Neuron (in vitro differentiated cells): ENCODE data around the gene KIF23.

ENCODE experiments used
- H2AFZ ChIP-seq: one replicate; pipeline ENCODE4 v1.6.1; 2013; ENCODE audit warnings: low read depth, mild to moderate bottlenecking, inconsistent platforms, low read length, moderate library complexity
- H3K27me3 ChIP-seq: one replicate; pipeline ENCODE4 v1.6.1; 2013; ENCODE audit warnings: low read length; ENCODE audit not compliant: insufficient read depth
- H3K36me3 ChIP-seq: one replicate; pipeline ENCODE4 v1.6.1; 2013; ENCODE audit warnings: low read length; ENCODE audit not compliant: insufficient read depth
- H3K4me1 ChIP-seq: one replicate; pipeline ENCODE4 v1.6.1; 2013; ENCODE audit warnings: low read length; ENCODE audit not compliant: insufficient read depth
- H3K4me3 ChIP-seq: 2 replicates; pipeline ENCODE4 v1.5.1; 2013; ENCODE audit warnings: mild to moderate bottlenecking, low read length, moderate library complexity
- H3K9me3 ChIP-seq: one replicate; pipeline ENCODE4 v1.6.1; 2013; ENCODE audit warnings: low read length

KIF23 gene

DNA sequence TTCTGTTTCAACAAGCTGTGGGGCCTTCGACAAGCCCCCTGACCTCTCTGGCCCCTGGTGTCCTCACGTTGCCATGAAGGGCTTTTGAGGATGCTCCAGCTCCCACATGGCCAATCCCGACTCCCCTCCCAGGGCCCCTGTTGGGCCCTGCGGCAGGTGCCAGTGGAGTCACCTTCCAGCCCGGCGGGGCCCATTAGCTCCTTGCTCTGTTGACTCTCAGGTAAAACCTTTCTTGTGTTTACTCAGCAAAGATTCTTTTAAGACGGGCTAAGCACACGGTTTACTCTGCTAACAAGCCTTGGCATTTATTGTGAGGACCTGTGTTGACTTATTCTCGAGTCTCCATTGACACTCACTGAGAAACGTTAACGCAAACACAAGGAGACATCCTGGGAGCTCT lies 53.5 kb downstream of the KIF23 start:
- Histone ChIP-seq H2AFZ (no peak overlapping the region), H3K4me3 (no peak overlapping the region), H3K4me1 (peaks cover 2% of the 10 kb centered on the region), H3K36me3 (no peaks in the 10 kb centered on the region), H3K9me3 (no peaks in the 10 kb centered on the region), H3K27me3 (peaks cover 8% of the 10 kb centered on the region)

DNA sequence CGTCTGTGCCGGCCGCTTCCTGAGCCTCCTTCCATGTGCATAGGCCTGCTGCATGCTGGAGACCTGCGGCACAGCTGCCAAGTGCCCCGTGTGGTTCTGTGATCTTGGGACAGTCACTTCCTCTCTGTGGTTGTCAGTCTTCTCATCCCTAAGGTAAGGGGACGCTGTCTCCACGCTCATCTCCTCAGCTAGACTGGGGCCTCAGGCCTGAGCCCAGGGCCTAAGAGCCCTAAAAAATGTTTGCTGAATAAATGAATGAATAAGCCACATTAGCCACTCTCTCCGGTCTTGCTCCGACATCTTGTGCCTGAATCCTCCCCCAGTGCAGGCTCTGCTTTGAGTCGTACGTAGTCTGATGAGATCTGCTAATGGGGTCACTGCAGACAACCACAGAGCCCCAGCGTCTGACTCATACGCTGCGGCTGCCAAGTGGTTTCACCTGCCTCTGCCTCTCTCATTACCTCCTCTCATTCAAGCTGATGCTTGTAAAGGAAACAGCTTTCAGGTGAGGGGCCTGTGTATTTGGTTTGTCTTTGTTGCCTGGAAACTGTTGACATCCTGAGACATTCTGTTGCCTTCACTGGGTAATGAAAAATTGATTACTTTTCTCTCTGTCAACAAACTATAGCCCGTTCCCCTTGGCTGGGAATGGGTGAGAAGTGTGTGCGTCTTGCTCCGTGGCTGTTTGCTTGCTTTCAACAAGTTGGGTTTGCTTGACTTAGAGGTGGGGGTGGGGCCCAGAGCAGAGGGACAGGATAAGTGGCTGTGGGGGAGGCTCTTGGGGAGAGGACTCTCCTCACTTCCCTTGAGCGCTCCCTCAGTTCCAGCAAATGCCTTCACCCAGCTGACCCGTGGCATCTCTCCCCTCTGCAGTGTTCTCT lies 54.3 kb downstream of the KIF23 start:
- H3K36me3 ChIP-seq: no peaks in the 10 kb centered on the region
- no peak overlapping the region for H3K4me3 ChIP-seq
- H3K4me1 ChIP-seq: no peaks in the 10 kb centered on the region
- peaks cover 8% of the 10 kb centered on the region for H3K27me3 ChIP-seq
- no peaks in the 10 kb centered on the region for H3K9me3 ChIP-seq
- H2AFZ ChIP-seq: no peak overlapping the region

DNA sequence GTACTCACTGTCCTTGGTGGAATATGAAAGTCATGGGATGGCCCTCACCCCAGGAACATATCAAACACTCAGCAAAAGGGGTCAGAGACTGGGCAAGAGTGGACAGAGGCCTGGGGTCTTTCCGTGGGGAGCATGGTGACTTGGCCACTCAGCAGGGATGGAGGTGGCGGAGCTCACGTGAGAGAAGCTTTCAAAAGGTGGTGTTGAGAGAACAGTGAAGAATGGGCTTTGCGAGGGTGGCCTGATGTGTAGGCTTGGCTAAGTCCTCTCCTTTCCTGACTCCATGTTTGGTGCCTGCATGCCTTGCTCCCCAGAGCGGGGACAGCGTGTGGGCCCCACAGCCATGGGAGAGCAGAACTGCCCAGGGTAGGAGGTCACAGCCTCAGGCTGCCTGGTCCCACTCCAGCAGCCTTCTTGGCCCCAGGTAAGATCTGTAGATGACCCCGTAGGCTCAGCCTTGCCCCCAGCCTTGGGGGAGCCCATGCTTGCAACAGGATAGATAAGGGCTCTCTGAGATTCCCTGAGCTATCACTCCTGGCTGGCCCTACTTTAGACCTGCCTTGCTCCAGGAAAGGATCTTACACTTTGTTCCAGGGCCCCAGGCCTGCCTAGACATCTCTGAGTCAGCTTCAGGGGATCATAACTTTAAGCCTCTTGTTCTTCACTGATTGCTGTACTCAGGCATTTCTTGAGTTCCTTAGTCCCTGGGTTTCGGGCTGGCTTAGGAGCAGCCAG lies 55.5 kb downstream of the KIF23 start:
- no peak overlapping the region for H3K4me3 ChIP-seq
- H3K9me3 ChIP-seq: no peaks in the 10 kb centered on the region
- H3K27me3 ChIP-seq: peaks cover 8% of the 10 kb centered on the region
- no peaks in the 10 kb centered on the region for H3K36me3 ChIP-seq
- H2AFZ ChIP-seq: no peak overlapping the region
- H3K4me1 ChIP-seq: no peaks in the 10 kb centered on the region

DNA sequence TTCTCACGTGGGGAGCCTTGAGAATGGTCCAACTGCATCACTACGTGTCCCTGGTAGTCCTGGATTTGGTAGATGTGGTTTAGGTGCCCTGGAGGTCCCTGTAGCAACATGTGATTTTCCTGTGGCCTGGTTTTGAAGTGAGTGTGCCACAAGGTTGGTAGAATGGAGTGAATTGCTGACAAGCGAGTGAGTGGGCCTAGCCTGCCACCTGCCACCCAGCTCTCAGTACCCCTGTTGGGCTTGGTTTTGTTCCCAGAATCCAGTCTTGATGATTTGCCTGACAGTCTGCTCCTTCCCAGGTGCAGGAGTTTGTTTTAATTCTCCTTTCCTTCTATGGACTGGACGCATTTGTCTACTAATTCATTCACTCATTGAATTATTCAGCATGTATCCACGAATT lies 57.9 kb downstream of the KIF23 start:
- Histone ChIP-seq H3K36me3 (no peaks in the 10 kb centered on the region), H3K4me1 (no peaks in the 10 kb centered on the region), H3K27me3 (peaks cover 8% of the 10 kb centered on the region), H3K9me3 (no peaks in the 10 kb centered on the region), H3K4me3 (no peak overlapping the region), H2AFZ (no peak overlapping the region)

DNA sequence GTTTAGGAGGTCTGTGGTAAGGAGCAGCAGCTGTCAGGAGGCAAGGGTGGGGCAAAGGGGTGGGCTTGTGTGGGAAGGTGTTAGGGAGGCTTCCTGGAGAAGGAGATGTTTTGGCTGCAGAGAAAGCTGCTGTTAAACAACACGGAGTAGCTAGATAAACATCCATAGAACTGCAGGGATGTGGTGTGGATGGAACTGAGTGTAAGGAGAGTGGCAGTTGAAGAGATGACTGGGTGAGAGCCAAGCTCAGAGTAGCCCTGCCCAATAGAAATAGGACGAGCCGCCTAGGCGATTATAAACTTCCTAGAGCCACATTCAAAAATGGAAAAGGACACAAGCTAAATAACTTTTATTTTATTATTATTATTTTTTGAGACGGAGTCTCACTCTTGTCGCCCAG lies 58.4 kb downstream of the KIF23 start:
- H3K4me3 ChIP-seq: no peak overlapping the region
- no peaks in the 10 kb centered on the region for H3K36me3 ChIP-seq
- no peaks in the 10 kb centered on the region for H3K4me1 ChIP-seq
- no peaks in the 10 kb centered on the region for H3K9me3 ChIP-seq
- H2AFZ ChIP-seq: no peak overlapping the region
- peaks cover 8% of the 10 kb centered on the region for H3K27me3 ChIP-seq

DNA sequence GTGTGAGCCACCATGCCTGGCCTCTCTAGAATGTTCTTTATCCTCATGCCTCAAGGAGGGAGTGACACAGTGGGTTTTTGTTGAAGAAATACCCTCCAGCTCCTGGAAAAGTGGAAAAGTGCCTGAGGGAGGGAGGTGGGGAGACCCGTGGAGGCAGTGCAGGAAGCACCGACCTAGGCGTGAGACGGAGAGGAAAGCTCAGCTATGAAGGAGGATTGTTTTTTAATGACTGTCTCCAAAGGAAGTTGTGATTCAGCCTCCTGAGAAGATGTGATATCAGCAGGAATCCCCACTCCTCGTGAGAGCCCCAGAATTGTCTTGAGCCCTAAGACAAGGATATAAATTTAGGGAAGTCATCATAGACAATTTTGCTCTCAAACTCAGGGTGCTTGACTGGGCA lies 60.1 kb downstream of the KIF23 start:
- H3K36me3 ChIP-seq: no peaks in the 10 kb centered on the region
- H3K9me3 ChIP-seq: no peaks in the 10 kb centered on the region
- no peak overlapping the region for H2AFZ ChIP-seq
- H3K4me3 ChIP-seq: no peak overlapping the region
- H3K27me3 ChIP-seq: peaks cover 6% of the 10 kb centered on the region
- H3K4me1 ChIP-seq: no peaks in the 10 kb centered on the region

DNA sequence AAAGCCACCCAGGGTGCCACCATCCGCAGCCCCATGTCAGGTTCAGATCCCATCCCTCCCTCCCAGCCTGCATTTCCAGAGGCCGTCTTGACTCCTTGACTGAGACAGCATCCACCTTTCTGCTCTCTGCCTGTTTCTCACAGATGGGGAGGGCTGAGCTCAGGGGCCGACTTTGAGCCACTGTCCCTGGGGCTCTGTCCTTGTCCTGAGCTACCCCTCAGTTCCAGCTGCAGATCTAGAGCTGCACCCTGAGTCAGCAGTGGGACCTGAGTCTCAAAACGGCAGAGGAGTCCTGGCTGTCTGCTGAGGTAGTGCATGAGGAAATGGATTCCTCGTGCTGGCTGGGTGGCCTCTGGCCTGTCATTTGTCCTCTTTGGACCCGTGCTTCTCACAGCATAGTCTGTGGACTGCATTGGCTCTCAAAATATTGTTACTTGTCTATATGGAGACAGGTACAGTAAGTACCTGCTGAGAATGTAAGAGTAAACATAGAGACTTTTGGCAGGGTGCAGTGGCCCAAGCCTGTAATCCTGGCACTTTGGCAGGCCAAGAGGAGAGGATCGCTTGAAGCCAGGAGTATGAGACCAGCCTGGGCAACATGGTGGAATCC lies 60.8 kb downstream of the KIF23 start:
- H3K4me3 ChIP-seq: no peak overlapping the region
- H3K4me1 ChIP-seq: no peaks in the 10 kb centered on the region
- H3K27me3 ChIP-seq: peaks cover 6% of the 10 kb centered on the region
- no peaks in the 10 kb centered on the region for H3K36me3 ChIP-seq
- no peak overlapping the region for H2AFZ ChIP-seq
- no peaks in the 10 kb centered on the region for H3K9me3 ChIP-seq

DNA sequence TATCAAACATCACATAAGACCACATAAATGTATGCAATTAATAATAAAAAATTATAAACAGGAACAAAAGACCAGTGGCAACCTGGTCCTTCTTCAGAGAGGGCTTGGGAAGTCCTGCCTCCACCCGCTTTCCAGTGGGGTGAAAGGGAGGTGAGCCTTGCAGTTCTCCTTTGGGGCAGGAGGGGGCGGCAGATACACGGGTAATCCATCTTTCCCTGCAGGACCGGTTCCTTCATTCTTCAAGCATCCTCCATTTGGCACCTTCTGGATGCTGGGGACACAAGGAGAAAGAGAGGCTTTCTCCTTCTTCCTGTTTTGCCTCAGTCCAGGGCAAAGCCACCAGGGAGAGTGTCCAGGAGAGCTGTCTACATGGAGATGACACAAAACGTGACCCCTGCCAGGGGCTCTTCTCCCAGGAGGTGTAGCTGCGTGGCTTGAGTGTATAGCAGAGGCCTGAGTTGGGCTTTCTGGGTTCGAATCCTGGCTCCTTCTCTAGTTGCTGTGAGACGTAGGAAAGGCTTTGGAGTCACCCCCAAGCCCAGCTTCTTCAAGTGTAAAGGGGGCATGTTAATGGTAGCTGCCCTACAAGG lies 61.7 kb downstream of the KIF23 start:
- H3K36me3 ChIP-seq: no peaks in the 10 kb centered on the region
- no peaks in the 10 kb centered on the region for H3K4me1 ChIP-seq

DNA sequence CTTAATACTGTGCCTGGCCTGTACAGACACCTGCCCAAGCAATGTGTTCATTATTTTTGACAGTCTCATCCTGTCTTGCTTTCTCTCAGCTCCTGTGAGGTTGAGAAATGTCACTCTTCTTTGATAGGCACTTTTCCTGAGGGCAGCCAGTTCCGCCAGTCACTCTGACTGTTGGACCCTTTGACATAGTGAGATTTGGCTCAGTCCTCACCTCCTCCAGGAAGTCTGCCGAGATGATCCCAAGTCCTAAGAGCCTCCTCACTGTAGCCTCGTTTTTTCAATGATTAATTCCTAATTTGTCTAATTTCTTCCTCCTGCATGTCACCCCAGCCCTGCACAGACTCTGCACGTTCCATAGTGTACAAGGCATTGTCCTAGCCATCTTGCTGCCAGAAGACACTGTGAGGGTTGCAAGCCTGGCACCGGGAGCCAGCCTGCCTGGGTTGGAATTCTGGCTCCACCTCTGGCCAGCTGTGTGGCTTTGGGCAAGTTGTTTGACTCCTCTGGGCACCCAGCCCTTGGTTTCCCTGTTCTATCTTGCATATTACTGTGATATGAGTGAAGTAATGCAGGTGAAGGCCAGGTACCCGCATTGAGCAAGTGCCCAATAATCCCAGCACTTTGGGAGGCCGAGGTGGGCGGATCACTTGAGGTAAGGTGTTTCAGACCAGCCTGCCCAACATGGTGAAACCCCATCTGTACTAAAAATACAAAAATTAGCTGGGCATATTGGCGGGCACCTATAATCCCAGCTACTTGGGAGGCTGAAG lies 62.7 kb downstream of the KIF23 start:
- peaks cover 6% of the 10 kb centered on the region for H3K27me3 ChIP-seq
- no peaks in the 10 kb centered on the region for H3K9me3 ChIP-seq
- no peak overlapping the region for H2AFZ ChIP-seq
- no peak overlapping the region for H3K4me3 ChIP-seq
- no peaks in the 10 kb centered on the region for H3K4me1 ChIP-seq
- H3K36me3 ChIP-seq: no peaks in the 10 kb centered on the region

More for the DNA sequence above, 61.7 kb downstream of the KIF23 start:
- H2AFZ ChIP-seq: no peak overlapping the region
- peaks cover 6% of the 10 kb centered on the region for H3K27me3 ChIP-seq
- no peaks in the 10 kb centered on the region for H3K9me3 ChIP-seq
- no peak overlapping the region for H3K4me3 ChIP-seq

DNA sequence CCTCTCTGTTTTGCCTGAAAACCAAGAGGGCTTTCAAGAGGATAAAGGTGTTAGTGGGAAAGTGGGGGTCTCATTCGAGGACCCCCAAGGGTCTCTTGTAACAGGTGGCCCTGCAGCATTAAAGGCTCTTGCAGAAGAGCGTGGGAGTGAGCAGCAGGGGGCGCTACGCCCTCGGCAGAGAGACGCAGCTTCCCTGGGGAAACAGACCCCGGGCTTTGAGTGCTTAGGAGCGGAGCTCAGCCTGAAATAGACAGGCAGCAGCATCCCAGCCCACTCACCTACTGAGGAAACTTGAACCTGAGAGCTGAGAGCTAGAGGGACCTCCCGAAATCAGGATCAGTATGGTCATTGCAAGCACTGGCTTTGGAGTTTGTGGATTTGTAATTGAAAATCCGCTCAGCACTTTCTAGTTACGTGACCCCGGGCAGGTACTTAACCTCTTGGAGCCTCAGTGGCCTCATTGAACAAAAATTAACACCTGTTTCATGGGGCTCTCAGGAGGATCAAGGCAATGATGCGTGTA lies 64.2 kb downstream of the KIF23 start:
- Histone ChIP-seq H3K36me3 (no peaks in the 10 kb centered on the region), H3K27me3 (peaks cover 6% of the 10 kb centered on the region), H3K9me3 (no peaks in the 10 kb centered on the region), H2AFZ (no peak overlapping the region), H3K4me1 (no peaks in the 10 kb centered on the region), H3K4me3 (no peak overlapping the region)

DNA sequence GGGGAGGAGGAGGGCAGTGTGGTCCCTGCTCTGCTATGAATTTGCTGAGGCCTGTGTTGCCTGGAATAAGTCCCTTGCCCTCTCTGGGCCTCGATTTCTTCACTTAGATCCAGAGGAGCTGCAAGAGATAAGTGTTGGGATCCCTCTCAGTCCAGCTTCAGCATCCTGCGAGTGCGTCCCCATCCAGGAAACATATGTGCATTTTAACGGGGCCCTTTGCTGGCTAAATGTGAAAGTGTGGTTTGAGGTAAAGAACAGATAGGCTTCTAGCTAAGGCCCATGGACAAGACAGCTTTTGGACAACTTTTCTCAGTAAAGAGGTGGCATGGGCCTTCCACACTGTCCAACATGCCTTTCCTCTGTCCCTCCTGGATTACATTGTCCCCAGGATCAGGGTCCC lies 64.9 kb downstream of the KIF23 start:
- no peaks in the 10 kb centered on the region for H3K4me1 ChIP-seq
- H3K4me3 ChIP-seq: no peak overlapping the region
- H3K9me3 ChIP-seq: no peaks in the 10 kb centered on the region
- no peaks in the 10 kb centered on the region for H3K36me3 ChIP-seq
- peaks cover 6% of the 10 kb centered on the region for H3K27me3 ChIP-seq
- no peak overlapping the region for H2AFZ ChIP-seq

DNA sequence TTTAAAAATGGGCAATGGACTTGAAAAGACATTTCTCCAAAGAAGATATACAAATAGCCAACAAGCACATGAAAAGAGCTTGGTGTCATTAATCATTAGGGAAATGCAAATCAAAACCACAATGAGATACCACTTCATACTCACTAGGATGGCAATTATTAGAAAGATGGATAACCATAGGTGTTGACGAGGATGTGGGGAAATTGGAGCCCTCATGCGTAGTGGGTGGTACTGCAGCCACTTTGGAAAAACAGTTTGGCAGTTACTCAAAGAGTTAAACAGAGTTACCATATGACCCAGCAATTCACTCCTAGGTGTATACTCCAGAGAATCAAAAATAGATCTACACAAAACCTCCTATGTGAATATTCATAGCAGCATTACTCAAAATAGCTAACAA lies 65.8 kb downstream of the KIF23 start:
- Histone ChIP-seq H3K36me3 (no peaks in the 10 kb centered on the region), H3K4me1 (no peaks in the 10 kb centered on the region), H2AFZ (no peak overlapping the region), H3K27me3 (peaks cover 6% of the 10 kb centered on the region), H3K4me3 (no peak overlapping the region), H3K9me3 (no peaks in the 10 kb centered on the region)
